ENCODE results near the gene PIGB. TPM values are rescaled to one million over a fixed set of nuclear protein-coding genes. Genes with fewer than 3 reads are reported as not detected.

Gene PIGB
- total RNA-seq, 1 donor, result 20.3 TPM

GRCh38 chr15:55357774-55358173 is 38.8 kb downstream of the PIGB start:
- no peak for TF ChIP-seq CTCF (IDR thresholded peaks at IDR 0.05; ENCODE audit: insufficient read depth, low read depth, low read length)
- DNase-seq (ENCODE audit: low read depth), result peak; percentile 79
- no peak overlapping the region for H3K4me3 ChIP-seq (ENCODE audit: low read depth, low read length)

DNA sequence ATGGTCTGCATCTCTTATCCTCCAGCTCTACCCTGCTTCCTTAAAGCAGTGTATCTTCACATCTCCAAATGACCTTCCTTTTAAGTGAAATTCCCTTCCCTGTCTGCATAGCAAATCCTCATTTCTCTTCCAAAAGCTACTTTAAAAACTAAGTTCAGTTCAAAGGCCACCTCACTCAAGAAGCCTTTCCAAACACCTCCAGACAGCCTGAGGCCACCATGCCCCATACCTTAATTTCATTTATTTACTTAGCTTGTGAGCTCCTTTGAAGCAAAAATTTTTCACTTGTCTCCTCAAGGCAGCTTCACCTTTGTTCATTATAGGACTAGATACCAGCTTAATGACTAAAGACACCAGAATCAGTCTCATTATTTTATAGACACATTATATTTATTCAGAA is 39.4 kb downstream of the PIGB start:
- no peak for DNase-seq (ENCODE audit: low read depth)
- no peak for TF ChIP-seq CTCF (IDR thresholded peaks at IDR 0.05; ENCODE audit: insufficient read depth, low read depth, low read length)
- H3K4me3 ChIP-seq (ENCODE audit: low read depth, low read length), result no peak overlapping the region

- H3K4me3 ChIP-seq (ENCODE audit: low read depth, low read length), result no peak overlapping the region
- no peak for TF ChIP-seq CTCF (IDR thresholded peaks at IDR 0.05; ENCODE audit: insufficient read depth, low read depth, low read length)
- DNase-seq (ENCODE audit: low read depth), result no peak
These were observed 41.2 kb downstream of the PIGB start for GRCh38 chr15:55360256-55360655.

DNA sequence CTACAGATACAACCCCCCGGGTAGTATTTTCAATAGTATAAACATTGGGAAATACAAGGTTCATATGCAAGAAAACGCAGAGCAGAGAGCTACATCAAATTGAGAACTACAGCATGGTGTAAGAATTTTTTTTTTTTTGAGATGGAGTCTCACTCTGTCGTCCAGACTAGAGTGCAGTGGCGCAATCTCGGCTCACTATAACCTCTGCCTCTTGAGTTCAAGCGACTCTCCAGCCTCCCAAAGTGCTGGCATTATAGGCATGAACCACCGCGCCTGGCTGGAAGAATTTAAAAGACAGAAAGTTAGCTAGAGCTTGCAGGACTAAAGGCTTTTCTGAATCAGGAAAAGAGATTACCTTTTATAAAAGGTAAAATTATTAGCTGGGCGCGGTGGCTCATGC is 42.0 kb downstream of the PIGB start:
- H3K4me3 ChIP-seq (ENCODE audit: low read depth, low read length), result no peak overlapping the region
- DNase-seq (ENCODE audit: low read depth), result peak; percentile 7
- TF ChIP-seq CTCF (IDR thresholded peaks at IDR 0.05; ENCODE audit: insufficient read depth, low read depth, low read length), result no peak

GRCh38 chr15:55362641-55363040 is 43.6 kb downstream of the PIGB start:
- H3K4me3 ChIP-seq (ENCODE audit: low read depth, low read length), result no peak overlapping the region
- no peak for TF ChIP-seq CTCF (IDR thresholded peaks at IDR 0.05; ENCODE audit: insufficient read depth, low read depth, low read length)
- DNase-seq (ENCODE audit: low read depth), result no peak

DNA sequence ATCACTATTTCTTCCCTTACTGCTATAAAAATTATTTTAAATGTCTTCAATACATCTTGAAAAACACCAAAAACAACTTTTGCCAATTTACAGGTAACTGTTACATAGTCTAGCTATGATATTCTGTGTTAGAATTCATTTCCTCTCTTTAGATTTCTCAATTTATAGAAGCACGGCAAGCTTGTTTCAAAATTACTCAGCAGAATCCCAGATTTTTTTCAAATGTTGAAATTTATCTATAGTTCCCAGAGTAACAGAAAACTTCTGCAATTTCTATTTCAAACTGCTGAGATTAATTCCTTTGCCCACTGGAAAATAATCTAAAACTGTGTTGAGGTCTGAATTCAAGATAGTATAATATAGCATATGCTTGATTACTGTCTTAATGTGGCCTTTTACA is 48.0 kb downstream of the PIGB start:
- no peak for DNase-seq (ENCODE audit: low read depth)
- no peak for TF ChIP-seq CTCF (IDR thresholded peaks at IDR 0.05; ENCODE audit: insufficient read depth, low read depth, low read length)
- no peak overlapping the region for H3K4me3 ChIP-seq (ENCODE audit: low read depth, low read length)

DNA sequence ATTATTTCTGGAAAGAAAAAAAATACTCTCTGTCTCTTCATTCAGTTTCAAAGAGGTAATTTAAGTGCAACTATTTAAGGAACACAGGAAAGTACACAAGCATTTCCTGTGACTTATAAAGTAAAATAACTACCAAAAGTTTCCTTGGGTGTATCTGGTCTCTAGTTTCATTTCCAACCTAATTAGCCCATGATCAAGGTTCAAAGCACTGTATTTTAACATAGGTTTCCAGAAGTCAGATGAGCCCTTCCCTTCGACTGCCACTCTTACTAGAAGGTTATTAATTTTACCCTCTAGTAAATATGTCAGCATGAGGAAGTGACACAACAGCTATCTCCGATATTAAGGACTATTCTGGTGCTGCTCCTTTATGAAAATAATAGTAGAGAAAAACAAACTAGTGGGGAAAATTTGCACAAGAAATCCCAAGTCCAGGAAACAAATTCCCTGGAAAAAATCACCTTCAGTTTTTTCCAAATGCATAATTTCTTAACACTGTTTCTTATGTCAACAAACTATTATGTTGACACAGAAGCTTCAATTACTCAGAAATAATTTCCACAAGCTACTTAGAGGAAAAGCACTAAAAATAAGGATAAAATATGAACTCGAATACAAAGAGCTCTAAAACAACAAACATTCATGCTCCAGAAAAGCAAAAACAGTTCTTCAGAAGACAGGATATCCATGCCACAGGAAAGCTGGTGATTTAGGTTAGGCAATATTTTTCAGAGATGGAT is 53.8 kb downstream of the PIGB start:
- no peak for TF ChIP-seq CTCF (IDR thresholded peaks at IDR 0.05; ENCODE audit: insufficient read depth, low read depth, low read length)
- no peak overlapping the region for H3K4me3 ChIP-seq (ENCODE audit: low read depth, low read length)
- no peak for DNase-seq (ENCODE audit: low read depth)
